NCI-H2196 treated with DMSO at 0.1 percent for 48 hours (cell line): ENCODE data around the gene MRI1.
"Not testable (repeated sequence)": the region's sequence is repeated elsewhere in the genome, so short reads cannot be mapped to it uniquely, and the experiment has no call there.

Experiments
- DNase-seq: peaks from one replicate; lab custom pipeline; 2025; ENCODE audit not compliant: unreplicated experiment; lab: John Stamatoyannopoulos, UW

Gene MRI1

GRCh38 chr19:13793317-13793716 lies 29.0 kb downstream of the MRI1 start:
- not testable (repeated sequence) for DNase-seq

GRCh38 chr19:13794398-13794756 lies 30.1 kb downstream of the MRI1 start:
- no peak for DNase-seq

GRCh38 chr19:13794757-13795589 lies 30.7 kb downstream of the MRI1 start, which contains the start of gene ZSWIM4:
Gene ZSWIM4, plus strand, starts transcription at chr19:13795443. Its CDS starts 206 bp downstream, at chr19:13795649.
- DNase-seq: peak; percentile 96

GRCh38 chr19:13795595-13796300 lies 31.4 kb downstream of the MRI1 start:
- DNase-seq: no peak

- DNase-seq: no peak
These were observed 32.2 kb downstream of the MRI1 start for GRCh38 chr19:13796301-13797057.

- no peak for DNase-seq
These were observed 32.7 kb downstream of the MRI1 start for GRCh38 chr19:13797058-13797440.

- no peak for DNase-seq
These were observed 33.5 kb downstream of the MRI1 start for GRCh38 chr19:13797870-13798269.

GRCh38 chr19:13799669-13800068 lies 35.3 kb downstream of the MRI1 start:
- no peak for DNase-seq

- DNase-seq: no peak
These were observed 38.7 kb downstream of the MRI1 start for GRCh38 chr19:13803038-13803437.

- no peak for DNase-seq
These were observed 40.7 kb downstream of the MRI1 start for GRCh38 chr19:13804830-13805683.

- DNase-seq: no peak
These were observed 42.4 kb downstream of the MRI1 start for GRCh38 chr19:13806728-13807127.

- DNase-seq: no peak
These were observed 43.2 kb downstream of the MRI1 start for GRCh38 chr19:13807421-13808021.

GRCh38 chr19:13808856-13809255 lies 44.5 kb downstream of the MRI1 start:
- no peak for DNase-seq

- no peak for DNase-seq
These were observed 48.2 kb downstream of the MRI1 start for GRCh38 chr19:13812544-13812943.

GRCh38 chr19:13813147-13813546 lies 48.8 kb downstream of the MRI1 start:
- no peak for DNase-seq

GRCh38 chr19:13814550-13814949 lies 50.2 kb downstream of the MRI1 start:
- DNase-seq: no peak

GRCh38 chr19:13817018-13817614 lies 52.8 kb downstream of the MRI1 start:
- DNase-seq: peak; percentile 88

- peak; percentile 99 for DNase-seq
These were observed 53.5 kb downstream of the MRI1 start for GRCh38 chr19:13817615-13818371.

GRCh38 chr19:13819238-13819637 lies 54.9 kb downstream of the MRI1 start:
- DNase-seq: no peak
